RKO (cell line): Measurements from ENCODE around the gene PLEKHG1.

ENCODE experiments used
- DNase-seq: peaks from one replicate; pipeline ENCODE4 v3.0.0-alpha.2; 2016; ENCODE audit warnings: low spot score

Gene PLEKHG1

GRCh38 chr6:150640556-150641209 is 41.0 kb downstream of the PLEKHG1 start:
- no peak for DNase-seq

DNA sequence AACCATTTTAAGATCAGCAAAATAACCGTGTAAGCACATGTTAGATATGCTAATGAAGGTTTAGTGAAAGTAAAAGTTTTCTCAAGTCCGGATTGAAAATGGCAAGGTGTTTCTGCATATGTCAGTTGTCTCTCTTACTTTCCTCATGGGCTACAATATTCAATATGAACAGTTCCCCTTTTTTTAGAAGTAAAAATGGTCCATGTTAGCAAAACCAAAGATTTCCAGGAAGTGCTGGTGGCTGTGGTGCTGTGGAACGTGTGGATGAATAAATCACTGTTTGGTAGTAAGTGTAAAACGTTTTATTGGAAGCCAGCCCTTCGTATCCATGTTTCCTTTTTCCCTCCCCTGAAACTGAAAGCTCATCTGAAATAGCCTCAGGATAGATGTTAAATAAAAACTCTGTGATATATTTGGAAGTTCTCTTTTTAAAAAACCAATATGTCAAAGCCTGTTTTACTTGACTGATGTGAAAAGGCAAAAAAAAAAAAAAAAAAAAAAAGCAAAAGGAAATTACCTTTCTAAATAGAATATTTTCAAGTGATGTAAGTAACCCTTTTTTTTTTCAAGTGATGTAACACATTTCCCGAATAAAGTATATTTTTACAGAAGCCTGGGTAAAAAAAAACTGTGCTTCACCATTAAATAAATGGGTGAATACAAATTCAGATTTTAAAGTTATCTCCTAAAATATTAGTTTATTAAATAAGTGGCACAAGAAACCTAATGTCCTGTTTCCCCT is 41.9 kb downstream of the PLEKHG1 start:
- no peak for DNase-seq

DNA sequence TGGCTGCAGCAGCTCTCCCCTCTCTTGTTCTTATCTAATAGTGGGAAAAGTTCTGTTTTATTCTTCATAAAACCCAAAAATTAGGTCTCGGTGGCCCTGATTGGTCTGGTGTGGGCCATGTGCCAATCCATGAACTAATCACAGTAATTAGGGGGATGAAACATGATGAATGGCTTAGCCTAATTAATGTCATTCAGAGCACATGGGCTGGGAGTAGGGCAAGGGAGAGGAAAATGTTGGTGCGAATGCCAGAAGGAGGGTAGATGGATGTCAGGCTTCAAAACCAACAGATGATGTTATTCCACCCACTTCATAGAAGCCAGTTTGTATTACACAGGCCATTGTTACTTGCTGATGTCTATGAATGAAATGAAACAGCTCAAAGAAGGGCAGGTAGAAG is 46.5 kb downstream of the PLEKHG1 start:
- DNase-seq: no peak

DNA sequence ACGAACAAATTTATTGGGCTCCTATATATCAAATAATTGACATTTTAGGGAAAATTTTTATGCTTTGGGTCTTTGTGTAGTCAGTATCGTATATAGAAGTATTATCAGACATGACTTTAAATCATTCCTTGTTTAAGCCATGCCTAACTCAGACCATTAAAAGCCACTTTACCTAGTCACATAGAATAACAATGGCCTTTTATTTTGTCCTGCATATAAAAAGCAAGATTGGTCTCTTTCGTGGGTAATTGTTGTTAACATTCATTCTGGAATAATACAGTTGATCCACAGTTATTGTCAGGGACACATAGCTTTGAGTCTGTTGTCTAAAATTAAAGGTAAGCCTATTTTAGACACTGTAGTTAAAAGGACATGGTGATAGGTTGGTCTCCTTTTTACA is 47.4 kb downstream of the PLEKHG1 start:
- DNase-seq: no peak
